ENCODE results near the gene RAC3. TPM values are rescaled to one million over a fixed set of nuclear protein-coding genes. Genes with fewer than 3 reads are reported as not detected.

The RAC3 gene
- polyA plus RNA-seq, 1 donor (not counting 4 experiments of a cell fraction or from before 2014, with no cell fraction given) = 12.3 TPM

DNA sequence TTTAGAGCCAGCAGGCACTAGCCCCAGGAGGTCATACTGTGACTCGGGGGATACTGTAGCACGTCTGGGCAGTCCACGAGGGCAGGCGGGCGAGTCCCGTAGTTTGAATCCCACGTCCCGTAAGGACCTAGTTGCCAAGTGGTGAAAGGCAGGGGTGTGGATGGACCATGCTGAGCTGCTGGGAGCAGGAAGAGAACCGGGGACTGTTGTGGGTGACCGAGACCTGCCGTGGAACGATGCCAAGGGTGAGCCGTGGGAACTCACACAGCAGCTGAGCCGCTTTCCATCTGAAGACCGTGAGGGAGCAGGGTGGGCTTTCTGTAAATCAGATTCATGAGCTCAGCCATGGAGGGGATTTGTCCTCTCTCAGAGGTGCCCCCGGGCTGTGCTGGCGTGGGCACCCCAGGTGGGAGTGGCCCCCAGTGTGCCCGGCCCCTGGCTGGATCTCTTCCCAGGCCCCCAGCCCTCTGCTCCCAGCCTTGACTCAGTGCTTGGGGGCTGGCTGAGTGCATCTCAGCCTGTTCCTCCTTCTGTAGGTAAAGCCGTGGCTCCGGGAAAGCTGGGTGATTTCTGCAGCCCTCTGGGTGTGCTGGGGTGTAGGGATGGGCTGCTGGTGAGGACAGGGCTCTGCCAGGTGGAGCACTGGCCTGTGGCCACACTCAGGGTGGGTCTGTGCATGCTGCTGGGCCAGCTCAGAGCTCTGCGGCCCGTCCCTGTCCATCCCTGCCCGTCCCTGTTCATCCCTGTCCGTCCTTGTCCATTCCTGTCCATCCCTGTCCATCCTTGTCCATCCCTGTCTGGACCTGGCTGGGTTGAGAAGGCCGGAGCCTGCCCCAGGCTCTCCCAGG is 40.4 kb upstream of the RAC3 start:
- peaks cover 14% of the 10 kb centered on the region for H3K4me1 ChIP-seq (ENCODE audit: control insufficient read depth, extremely low read depth, insufficient read depth, low read length)
- no peak overlapping the region for H3K4me3 ChIP-seq (ENCODE audit: control insufficient read depth in 2 of 3, extremely low read depth in 1 of 3, insufficient read depth in 2 of 3, low read depth in 1 of 3, low read length in 3 of 3)
- H3K9ac ChIP-seq (ENCODE audit: control insufficient read depth, extremely low read depth, insufficient read depth, low read length) = no peak overlapping the region
- H3K27me3 ChIP-seq (ENCODE audit: control insufficient read depth, extremely low read depth, insufficient read depth, low read length) = no peaks in the 10 kb centered on the region
- H3K9me3 ChIP-seq (ENCODE audit: control insufficient read depth, low read depth, low read length) = no peaks in the 10 kb centered on the region
- H4K20me1 ChIP-seq (ENCODE audit: control insufficient read depth, extremely low read depth, insufficient read depth, low read length) = no peaks in the 10 kb centered on the region
- dilution Hi-C loops (cut with MboI; ENCODE audit: extremely low pct_ligation_motif_present, low sequenced_read_pairs) = no loop called here
- H3K9me1 ChIP-seq (ENCODE audit: control insufficient read depth, extremely low read depth, insufficient read depth, low read length) = no peaks in the 10 kb centered on the region
- peaks cover 0 to 6% of the 10 kb centered on the region in 2 experiments for H3K36me3 ChIP-seq (ENCODE audit: control insufficient read depth in 2 of 2, extremely low read depth in 1 of 2, insufficient read depth in 2 of 2, low read length in 2 of 2)
- peak overlapping the region; percentile 62 for H3K4me2 ChIP-seq (ENCODE audit: control insufficient read depth, extremely low read depth, insufficient read depth, low read depth, low read length)
- FAIRE-seq (no peak), DNase-seq (ENCODE audit: low read depth, low spot score) (no peak)
- no peak overlapping the region for H3K27ac ChIP-seq (ENCODE audit: control insufficient read depth, insufficient read depth, low read length)
- no peak overlapping the region for H2AFZ ChIP-seq (ENCODE audit: control insufficient read depth, low read length)
- TF ChIP-seq, protein P1, sequence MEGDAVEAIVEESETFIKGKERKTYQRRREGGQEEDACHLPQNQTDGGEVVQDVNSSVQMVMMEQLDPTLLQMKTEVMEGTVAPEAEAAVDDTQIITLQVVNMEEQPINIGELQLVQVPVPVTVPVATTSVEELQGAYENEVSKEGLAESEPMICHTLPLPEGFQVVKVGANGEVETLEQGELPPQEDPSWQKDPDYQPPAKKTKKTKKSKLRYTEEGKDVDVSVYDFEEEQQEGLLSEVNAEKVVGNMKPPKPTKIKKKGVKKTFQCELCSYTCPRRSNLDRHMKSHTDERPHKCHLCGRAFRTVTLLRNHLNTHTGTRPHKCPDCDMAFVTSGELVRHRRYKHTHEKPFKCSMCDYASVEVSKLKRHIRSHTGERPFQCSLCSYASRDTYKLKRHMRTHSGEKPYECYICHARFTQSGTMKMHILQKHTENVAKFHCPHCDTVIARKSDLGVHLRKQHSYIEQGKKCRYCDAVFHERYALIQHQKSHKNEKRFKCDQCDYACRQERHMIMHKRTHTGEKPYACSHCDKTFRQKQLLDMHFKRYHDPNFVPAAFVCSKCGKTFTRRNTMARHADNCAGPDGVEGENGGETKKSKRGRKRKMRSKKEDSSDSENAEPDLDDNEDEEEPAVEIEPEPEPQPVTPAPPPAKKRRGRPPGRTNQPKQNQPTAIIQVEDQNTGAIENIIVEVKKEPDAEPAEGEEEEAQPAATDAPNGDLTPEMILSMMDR (optimal IDR thresholded peaks at IDR 0.05 in 1 of 3, IDR thresholded peaks at IDR 0.05 in 1 of 3, conservative IDR thresholded peaks at IDR 0.05 in 1 of 3; ENCODE audit: extremely low read depth in 1 of 3, insufficient read depth in 2 of 3, low read length in 3 of 3) = no peak
- TF ChIP-seq EZH2 (IDR thresholded peaks at IDR 0.05; ENCODE audit: low read length) = no peak
- H3K79me2 ChIP-seq (ENCODE audit: control insufficient read depth, insufficient read depth, low read length) = no peaks in the 10 kb centered on the region

DNA sequence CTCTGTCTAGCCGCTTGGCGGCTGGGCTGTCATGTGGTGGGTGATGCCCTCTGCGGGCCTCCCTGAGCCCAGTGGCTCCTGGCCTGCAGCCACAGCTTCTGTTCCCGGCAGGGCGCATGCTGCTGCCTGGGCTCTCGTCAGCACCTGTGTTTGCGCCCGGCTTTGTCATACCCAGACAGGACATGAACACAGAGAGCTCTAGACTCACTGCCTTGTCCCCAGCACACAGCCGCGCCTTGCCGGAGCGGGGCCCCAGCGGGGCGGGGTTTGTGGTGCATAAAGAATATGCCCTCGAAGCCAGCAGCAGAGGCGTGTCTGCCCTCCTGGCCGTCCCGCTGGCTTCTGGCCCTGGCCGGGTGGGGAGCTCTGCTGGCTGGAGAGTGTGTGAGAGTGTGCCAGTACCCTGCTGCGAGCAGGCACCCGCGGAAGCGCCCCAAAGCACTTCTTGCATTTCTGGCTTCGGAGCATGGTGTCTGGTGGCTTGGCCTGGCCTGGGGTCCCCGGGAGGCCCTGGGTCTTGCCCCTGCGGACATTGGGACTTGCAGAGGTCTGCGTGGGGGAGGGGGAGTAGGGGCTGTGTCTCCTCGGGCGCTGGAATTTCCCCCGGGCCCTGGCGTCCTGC is 39.7 kb upstream of the RAC3 start:
- no peaks in the 10 kb centered on the region for H3K27me3 ChIP-seq (ENCODE audit: control insufficient read depth, extremely low read depth, insufficient read depth, low read length)
- dilution Hi-C loops (cut with MboI; ENCODE audit: extremely low pct_ligation_motif_present, low sequenced_read_pairs) = no loop called here
- H3K4me1 ChIP-seq (ENCODE audit: control insufficient read depth, extremely low read depth, insufficient read depth, low read length) = peaks cover 14% of the 10 kb centered on the region
- FAIRE-seq (no peak), DNase-seq (ENCODE audit: low read depth, low spot score) (no peak)
- TF ChIP-seq EZH2 (IDR thresholded peaks at IDR 0.05; ENCODE audit: low read length) = no peak
- TF ChIP-seq, protein P1 (optimal IDR thresholded peaks at IDR 0.05 in 1 of 3, IDR thresholded peaks at IDR 0.05 in 1 of 3, conservative IDR thresholded peaks at IDR 0.05 in 1 of 3; ENCODE audit: extremely low read depth in 1 of 3, insufficient read depth in 2 of 3, low read length in 3 of 3) = no peak
- H2AFZ ChIP-seq (ENCODE audit: control insufficient read depth, low read length) = no peak overlapping the region
- H3K9me3 ChIP-seq (ENCODE audit: control insufficient read depth, low read depth, low read length) = no peaks in the 10 kb centered on the region
- H3K36me3 ChIP-seq (ENCODE audit: control insufficient read depth in 2 of 2, extremely low read depth in 1 of 2, insufficient read depth in 2 of 2, low read length in 2 of 2) = peaks cover 0 to 4% of the 10 kb centered on the region in 2 experiments
- no peak overlapping the region for H3K4me3 ChIP-seq (ENCODE audit: control insufficient read depth in 2 of 3, extremely low read depth in 1 of 3, insufficient read depth in 2 of 3, low read depth in 1 of 3, low read length in 3 of 3)
- H3K27ac ChIP-seq (ENCODE audit: control insufficient read depth, insufficient read depth, low read length) = no peak overlapping the region
- no peaks in the 10 kb centered on the region for H3K79me2 ChIP-seq (ENCODE audit: control insufficient read depth, insufficient read depth, low read length)
- H4K20me1 ChIP-seq (ENCODE audit: control insufficient read depth, extremely low read depth, insufficient read depth, low read length) = no peaks in the 10 kb centered on the region
- H3K4me2 ChIP-seq (ENCODE audit: control insufficient read depth, extremely low read depth, insufficient read depth, low read depth, low read length) = peak overlapping the region; percentile 62
- no peaks in the 10 kb centered on the region for H3K9me1 ChIP-seq (ENCODE audit: control insufficient read depth, extremely low read depth, insufficient read depth, low read length)
- H3K9ac ChIP-seq (ENCODE audit: control insufficient read depth, extremely low read depth, insufficient read depth, low read length) = peak overlapping the region; percentile 15
